ENCODE measurements around the gene WT1. TPM values are rescaled to one million over a fixed set of nuclear protein-coding genes. Genes with fewer than 3 reads are reported as not detected.

The WT1 gene
- total and polyA plus RNA-seq, 2 of the 13 experiments (the other 11 are each of a cell fraction or from before 2014, with no cell fraction given), result 0.15 to 0.31 TPM

- H3K4me3 ChIP-seq (replicated peaks in 1 of 3; ENCODE audit: insufficient read depth in 1 of 3, low read depth in 2 of 3, low read length in 3 of 3), result no peak overlapping the region
- ATAC-seq (no peak), DNase-seq (ENCODE audit: low spot score) (no peak), FAIRE-seq (no peak)
- 13% methylated on average over 3 of the region's 4 CpGs for WGBS (ENCODE audit: low lambda C conversion rate)
- peaks cover 0 to 8% of the 10 kb centered on the region in 2 experiments; a peak in 1 of 5 replicates for H3K27me3 ChIP-seq (ENCODE audit: control insufficient read depth in 1 of 2, insufficient read depth in 2 of 2, low read length in 2 of 2)
- no peaks in the 10 kb centered on the region for H3K36me3 ChIP-seq (replicated peaks in 1 of 2; ENCODE audit: control insufficient read depth in 1 of 2, insufficient read depth in 2 of 2, low read length in 2 of 2)
- H3K4me2 ChIP-seq (ENCODE audit: low read depth, low read length), result no peak overlapping the region
- H4K20me1 ChIP-seq (ENCODE audit: insufficient read depth, low read length), result no peaks in the 10 kb centered on the region
- CTCF ChIA-PET (ENCODE audit: low intra/inter-chr PET ratio, low total read pairs), result no interaction called here
- POLR2A ChIA-PET, result no interaction called here
- no peak overlapping the region for H3K9ac ChIP-seq (ENCODE audit: insufficient read depth, low read depth, low read length)
- intact Hi-C loops (cut with micrococcal nuclease; ENCODE audit: unreplicated experiment) (no loop called here), in situ Hi-C loops (cut with HindIII; ENCODE audit: extremely low pct_ligation_motif_present, low pct_unique_long_range_greater_than_20kb) (no loop called here)
- no peaks in the 10 kb centered on the region for H3K9me3 ChIP-seq (ENCODE audit: low read length)
- TF ChIP-seq MTA1 (CRISPR knock-in tag; IDR thresholded peaks at IDR 0.05; ENCODE audit: borderline replicate concordance) (no peak), KDM2A (CRISPR knock-in tag; IDR thresholded peaks at IDR 0.05; ENCODE audit: borderline replicate concordance, low read depth) (no peak), ZKSCAN5 (CRISPR knock-in tag; IDR thresholded peaks at IDR 0.05) (no peak), ZNF275 (CRISPR knock-in tag; IDR thresholded peaks at IDR 0.05; ENCODE audit: borderline replicate concordance) (no peak), HCFC1 (IDR thresholded peaks at IDR 0.05; ENCODE audit: low read depth, low read length) (no peak), ZNF768 (CRISPR knock-in tag; IDR thresholded peaks at IDR 0.05) (no peak), CREB1 (IDR thresholded peaks at IDR 0.05) (no peak), CREB1 (CRISPR knock-in tag; IDR thresholded peaks at IDR 0.05) (no peak), ZNF784 (CRISPR knock-in tag; IDR thresholded peaks at IDR 0.05; ENCODE audit: borderline replicate concordance) (no peak), EP300 (IDR thresholded peaks at IDR 0.05; ENCODE audit: low read depth in 2 of 2, low read length in 2 of 2) (no peak), EP300 (CRISPR knock-in tag; IDR thresholded peaks at IDR 0.05; ENCODE audit: borderline replicate concordance) (no peak), THAP9 (CRISPR knock-in tag; IDR thresholded peaks at IDR 0.05; ENCODE audit: borderline replicate concordance) (no peak), ZFX (CRISPR knock-in tag; IDR thresholded peaks at IDR 0.05; ENCODE audit: low read depth) (no peak), ZNF766 (CRISPR knock-in tag; IDR thresholded peaks at IDR 0.05; ENCODE audit: borderline replicate concordance) (no peak), PHB2 (IDR thresholded peaks at IDR 0.05; ENCODE audit: partially characterized antibody) (no peak), IRF1 (CRISPR knock-in tag; IDR thresholded peaks at IDR 0.05; ENCODE audit: low read depth) (no peak), YY1 (IDR thresholded peaks at IDR 0.05; ENCODE audit: insufficient read depth, insufficient replicate concordance, low read depth, low read length) (no peak)
- H2AFZ ChIP-seq (ENCODE audit: low read length), result no peak overlapping the region
- BruUV-seq (replicated peaks), result no TSS peak
- H3K27ac ChIP-seq (ENCODE audit: extremely low read length, insufficient read depth, low read length), result no peak overlapping the region
- no peaks in the 10 kb centered on the region for H3K4me1 ChIP-seq (ENCODE audit: insufficient read depth, low read length)
- H3K79me2 ChIP-seq (ENCODE audit: insufficient read depth, low read length), result no peaks in the 10 kb centered on the region
These were observed 40.2 kb downstream of the WT1 start for GRCh38 chr11:32395127-32395526.

Measured in HepG2 (cell line).